Measurements from ENCODE around the gene MAPK11. TPM values are rescaled to one million over a fixed set of nuclear protein-coding genes. Genes with fewer than 3 reads are reported as not detected.

Gene MAPK11
- total RNA-seq, 1 donor from 2014 or later: 3.4 TPM

GRCh38 chr22:50266994-50267393 lies 3.2 kb downstream of the MAPK11 start:
- Histone ChIP-seq H3K27me3 (ENCODE audit: control insufficient read depth, insufficient read depth, low read length) (no peaks in the 10 kb centered on the region), H3K36me3 (ENCODE audit: control insufficient read depth, insufficient read depth, low read length) (no peaks in the 10 kb centered on the region), H3K4me3 (ENCODE audit: low read depth, low read length) (no peak overlapping the region)
- no peak for TF ChIP-seq CTCF (IDR thresholded peaks at IDR 0.05; ENCODE audit: insufficient read depth, low read length, severe bottlenecking)
- FAIRE-seq (no peak), DNase-seq (ENCODE audit: low read depth) (no peak)

- H3K4me3 ChIP-seq (ENCODE audit: low read depth, low read length): no peak overlapping the region
- no peaks in the 10 kb centered on the region for H3K36me3 ChIP-seq (ENCODE audit: control insufficient read depth, insufficient read depth, low read length)
- no peak for DNase-seq (ENCODE audit: low read depth)
- TF ChIP-seq CTCF (IDR thresholded peaks at IDR 0.05; ENCODE audit: insufficient read depth, low read length, severe bottlenecking): no peak
- H3K27me3 ChIP-seq (ENCODE audit: control insufficient read depth, insufficient read depth, low read length): no peaks in the 10 kb centered on the region
- FAIRE-seq: no peak
These were observed 5.1 kb downstream of the MAPK11 start for GRCh38 chr22:50264946-50265669.

- DNase-seq (ENCODE audit: low read depth): no peak
- FAIRE-seq: no peak
- Histone ChIP-seq H3K27me3 (ENCODE audit: control insufficient read depth, insufficient read depth, low read length) (no peaks in the 10 kb centered on the region), H3K36me3 (ENCODE audit: control insufficient read depth, insufficient read depth, low read length) (no peaks in the 10 kb centered on the region), H3K4me3 (ENCODE audit: low read depth, low read length) (no peak overlapping the region)
- no peak for TF ChIP-seq CTCF (IDR thresholded peaks at IDR 0.05; ENCODE audit: insufficient read depth, low read length, severe bottlenecking)
These were observed 6.0 kb downstream of the MAPK11 start for GRCh38 chr22:50264104-50264745.

GRCh38 chr22:50262973-50263617 lies 7.1 kb downstream of the MAPK11 start:
- H3K4me3 ChIP-seq (ENCODE audit: low read depth, low read length): no peak overlapping the region
- FAIRE-seq (no peak), DNase-seq (ENCODE audit: low read depth) (no peak)
- no peaks in the 10 kb centered on the region for H3K36me3 ChIP-seq (ENCODE audit: control insufficient read depth, insufficient read depth, low read length)
- TF ChIP-seq CTCF (IDR thresholded peaks at IDR 0.05; ENCODE audit: insufficient read depth, low read length, severe bottlenecking): no peak
- H3K27me3 ChIP-seq (ENCODE audit: control insufficient read depth, insufficient read depth, low read length): no peaks in the 10 kb centered on the region

- TF ChIP-seq CTCF (IDR thresholded peaks at IDR 0.05; ENCODE audit: insufficient read depth, low read length, severe bottlenecking): no peak
- Histone ChIP-seq H3K36me3 (ENCODE audit: control insufficient read depth, insufficient read depth, low read length) (no peaks in the 10 kb centered on the region), H3K4me3 (ENCODE audit: low read depth, low read length) (no peak overlapping the region), H3K27me3 (ENCODE audit: control insufficient read depth, insufficient read depth, low read length) (no peaks in the 10 kb centered on the region)
- FAIRE-seq (no peak), DNase-seq (ENCODE audit: low read depth) (peak; percentile 40)
These were observed 7.7 kb downstream of the MAPK11 start for GRCh38 chr22:50262460-50262911.

All from bronchial epithelial cell (primary cell).